GM21786 (cell line): ENCODE results near the gene CILP.

Source experiments
- ATAC-seq: cut with Tn5 transposase; IDR thresholded peaks from one replicate; pipeline ENCODE4 v1.9.1; 2021; ENCODE audit not compliant: unreplicated experiment

Gene CILP

GRCh38 chr15:65222891-65223290, 11.6 kb upstream of the CILP start:
- no peak for ATAC-seq

GRCh38 chr15:65221697-65222096, 10.4 kb upstream of the CILP start:
- ATAC-seq = no peak

GRCh38 chr15:65219137-65219536, 7.9 kb upstream of the CILP start:
- no peak for ATAC-seq

GRCh38 chr15:65217526-65218482, 6.5 kb upstream of the CILP start:
- ATAC-seq = no peak

GRCh38 chr15:65215496-65215895, 4.2 kb upstream of the CILP start:
- ATAC-seq = no peak

- no peak for ATAC-seq
Observed at GRCh38 chr15:65214010-65214409, 2.7 kb upstream of the CILP start.

GRCh38 chr15:65213241-65213640, 2.0 kb upstream of the CILP start:
- ATAC-seq = no peak

- no peak for ATAC-seq
Observed at GRCh38 chr15:65212097-65212496, 824 bp upstream of the CILP start.

GRCh38 chr15:65211482-65211982, 259 bp upstream of the CILP start:
- no peak for ATAC-seq

- no peak for ATAC-seq
Observed at GRCh38 chr15:65209701-65210643, 1.3 kb downstream of the CILP start.

- no peak for ATAC-seq
Observed at GRCh38 chr15:65208647-65209046, 2.6 kb downstream of the CILP start.

GRCh38 chr15:65207280-65207840, 3.9 kb downstream of the CILP start:
- no peak for ATAC-seq

- no peak for ATAC-seq
Observed at GRCh38 chr15:65206750-65207149, 4.5 kb downstream of the CILP start.

GRCh38 chr15:65204931-65205660, 6.2 kb downstream of the CILP start:
- ATAC-seq = no peak

- ATAC-seq = no peak
Observed at GRCh38 chr15:65204236-65204930, 6.9 kb downstream of the CILP start.

GRCh38 chr15:65201918-65202317, 9.4 kb downstream of the CILP start:
- ATAC-seq = no peak

- no peak for ATAC-seq
Observed at GRCh38 chr15:65198571-65198970, 12.7 kb downstream of the CILP start.

GRCh38 chr15:65197337-65197645, 14.0 kb downstream of the CILP start:
- ATAC-seq = no peak

GRCh38 chr15:65196637-65197336, 14.5 kb downstream of the CILP start:
- ATAC-seq = no peak

GRCh38 chr15:65195548-65195923, 15.7 kb downstream of the CILP start:
- ATAC-seq = no peak
